Measurements from ENCODE around the gene ADGRG7.
"Not testable (repeated sequence)": the region's sequence is repeated elsewhere in the genome, so short reads cannot be mapped to it uniquely, and the experiment has no call there.

ADGRG7 gene

DNA sequence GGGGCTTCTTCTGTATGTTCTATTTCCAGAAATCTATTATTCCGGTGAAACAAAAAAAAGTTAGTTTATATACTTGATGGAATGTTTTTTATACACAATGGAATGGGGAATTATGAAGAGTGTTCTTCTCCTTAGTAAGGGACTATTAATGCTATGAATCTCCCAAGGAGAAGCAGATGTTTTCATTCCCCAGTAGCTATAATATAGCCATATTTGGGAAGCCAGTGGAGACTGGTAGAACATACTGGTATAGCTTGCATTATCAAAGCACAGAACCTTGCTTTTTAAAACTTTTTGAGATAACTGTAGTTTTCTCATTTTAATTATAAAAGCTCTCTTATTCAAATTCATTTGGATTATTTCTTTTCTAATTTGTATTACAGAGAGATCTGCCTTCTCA lies 38.3 kb downstream of the ADGRG7 start:
- no peak for DNase-seq (ENCODE audit: low read depth)

GRCh38 chr3:100650651-100651619 lies 41.5 kb downstream of the ADGRG7 start:
- DNase-seq (ENCODE audit: low read depth) = no peak

DNA sequence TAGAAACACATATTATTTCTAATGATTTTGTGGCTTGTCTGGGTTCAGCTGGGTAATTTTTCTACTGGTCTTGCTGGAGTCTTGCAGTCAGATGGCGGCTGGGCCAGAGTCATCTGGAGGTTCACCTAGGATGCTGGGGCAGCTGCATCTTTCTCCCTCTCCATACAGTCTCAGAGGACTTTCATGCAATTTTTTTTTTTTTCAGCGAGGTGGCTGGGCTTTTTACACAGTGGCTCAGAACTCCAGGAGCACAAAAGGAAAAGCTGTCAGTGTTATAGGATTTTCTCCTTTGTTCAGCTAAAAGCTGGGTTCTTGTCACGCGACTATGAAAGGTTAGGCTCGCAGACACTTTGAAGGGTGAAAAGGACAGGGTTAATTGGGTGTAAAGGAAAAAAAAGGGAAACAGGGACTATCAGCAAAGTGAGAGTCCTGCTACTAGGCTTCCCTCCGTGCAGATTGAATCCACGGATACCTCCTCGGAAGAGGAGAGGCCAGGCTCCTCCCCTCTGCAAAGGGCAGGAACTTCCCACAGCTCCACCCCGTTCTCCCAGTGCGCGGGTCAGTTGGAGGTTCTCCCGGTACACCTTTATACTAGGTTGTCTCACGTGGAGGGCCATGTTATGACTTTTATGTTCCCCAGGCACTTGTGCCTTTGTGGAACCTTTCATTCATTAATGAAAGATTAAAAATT lies 44.3 kb downstream of the ADGRG7 start:
- DNase-seq (ENCODE audit: low read depth) = no peak

- no peak for DNase-seq (ENCODE audit: low read depth)
Observed at GRCh38 chr3:100656945-100657344, 47.5 kb downstream of the ADGRG7 start.

GRCh38 chr3:100661294-100661693 lies 51.9 kb downstream of the ADGRG7 start:
- DNase-seq (ENCODE audit: low read depth) = not testable (repeated sequence)

DNA sequence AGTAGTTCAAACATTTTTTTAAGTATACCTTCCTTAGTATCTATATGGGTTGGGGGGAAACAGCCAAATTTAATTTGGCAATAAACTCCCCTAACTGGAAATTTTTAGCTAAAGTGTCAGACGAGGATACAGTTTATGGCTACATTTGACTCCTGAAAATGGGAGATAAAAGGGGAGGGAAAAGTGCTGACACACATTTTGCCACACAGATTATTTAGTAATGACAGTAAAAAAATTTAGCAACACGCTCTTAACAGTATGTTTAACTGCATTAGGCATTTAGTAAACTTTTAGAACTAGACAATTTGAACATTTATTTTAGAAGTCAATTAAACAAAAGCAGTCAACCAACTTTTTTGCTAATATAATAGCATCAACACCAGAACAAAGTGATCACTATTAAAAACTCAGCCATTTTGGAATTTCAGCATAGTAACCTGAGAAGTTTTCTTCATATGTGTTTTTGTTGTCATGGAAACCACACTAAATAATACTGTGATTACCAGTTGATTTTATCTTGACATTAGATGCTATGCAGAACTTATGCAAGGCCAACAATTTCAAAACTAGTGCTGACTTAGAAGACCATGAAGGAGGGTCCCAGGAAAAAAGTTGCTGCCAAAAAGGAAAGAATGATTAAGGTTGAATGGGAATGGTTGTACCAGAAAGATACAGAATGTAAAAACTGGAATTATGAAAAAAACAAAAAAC lies 52.9 kb downstream of the ADGRG7 start:
- no peak for DNase-seq (ENCODE audit: low read depth)

GRCh38 chr3:100665230-100665629 lies 55.8 kb downstream of the ADGRG7 start:
- no peak for DNase-seq (ENCODE audit: low read depth)

- not testable (repeated sequence) for DNase-seq (ENCODE audit: low read depth)
Observed at GRCh38 chr3:100666699-100667098, 57.3 kb downstream of the ADGRG7 start.

GRCh38 chr3:100667316-100667715 lies 57.9 kb downstream of the ADGRG7 start:
- not testable (repeated sequence) for DNase-seq (ENCODE audit: low read depth)

DNA sequence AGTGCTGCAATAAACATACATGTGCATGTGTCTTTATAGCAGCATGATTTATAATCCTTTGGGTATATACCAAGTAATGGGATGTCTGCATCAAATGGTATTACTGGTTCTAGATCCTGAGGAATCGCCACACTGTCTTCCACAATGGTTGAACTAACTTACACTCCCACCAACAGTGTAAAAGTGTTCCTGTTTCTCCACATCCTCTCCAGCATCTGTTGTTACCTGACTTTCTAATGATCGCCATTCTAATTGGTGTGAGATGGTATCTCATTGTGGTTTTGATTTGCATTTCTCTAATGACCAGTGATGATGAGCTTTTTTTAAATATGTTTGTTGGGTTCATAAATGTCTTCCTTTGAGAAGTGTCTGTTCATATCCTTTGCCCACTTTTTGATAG lies 61.6 kb downstream of the ADGRG7 start:
- not testable (repeated sequence) for DNase-seq (ENCODE audit: low read depth)

GRCh38 chr3:100681496-100681895 lies 72.1 kb downstream of the ADGRG7 start:
- no peak for DNase-seq (ENCODE audit: low read depth)

DNA sequence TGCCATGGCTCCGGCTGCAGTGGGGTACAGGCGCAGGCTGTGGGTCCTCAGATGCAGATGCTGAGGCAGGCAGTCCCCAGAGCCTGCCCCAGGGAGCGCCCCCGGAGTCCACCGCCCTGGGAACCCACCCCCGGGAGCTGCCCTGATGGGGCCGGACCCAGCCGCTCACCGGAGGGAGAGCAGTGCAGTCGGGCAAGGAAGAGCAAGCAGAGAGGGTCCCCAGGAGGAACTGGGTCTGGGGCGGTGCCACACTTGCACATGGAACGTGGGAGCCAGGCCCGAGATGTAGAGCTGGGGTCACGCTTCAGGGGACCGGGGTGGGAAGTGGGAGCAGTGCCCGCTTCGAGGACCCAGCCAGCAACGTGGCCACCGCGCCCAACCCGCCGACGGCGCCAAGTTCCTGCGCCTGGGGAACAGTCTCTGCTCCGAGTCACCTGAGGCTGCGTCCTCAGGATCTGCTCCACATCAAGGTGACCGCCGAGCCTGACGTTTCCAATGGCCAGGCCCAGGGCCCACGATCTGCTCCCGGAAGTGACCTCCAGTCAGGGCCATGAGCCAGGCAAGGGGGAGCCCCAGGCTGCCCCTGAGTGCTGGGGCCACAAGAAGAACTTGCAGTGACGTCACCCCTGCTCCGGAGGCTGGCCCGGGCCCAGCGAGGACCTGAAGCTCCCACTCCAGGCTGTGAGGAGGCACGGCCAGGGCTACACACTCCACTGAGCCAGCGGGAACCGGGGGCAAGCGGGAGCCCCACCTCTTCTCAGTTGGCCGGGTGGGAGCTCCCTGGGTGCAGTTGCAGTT lies 72.9 kb downstream of the ADGRG7 start:
- DNase-seq (ENCODE audit: low read depth) = no peak

GRCh38 chr3:100682854-100683760 lies 73.7 kb downstream of the ADGRG7 start:
- DNase-seq (ENCODE audit: low read depth) = no peak

DNA sequence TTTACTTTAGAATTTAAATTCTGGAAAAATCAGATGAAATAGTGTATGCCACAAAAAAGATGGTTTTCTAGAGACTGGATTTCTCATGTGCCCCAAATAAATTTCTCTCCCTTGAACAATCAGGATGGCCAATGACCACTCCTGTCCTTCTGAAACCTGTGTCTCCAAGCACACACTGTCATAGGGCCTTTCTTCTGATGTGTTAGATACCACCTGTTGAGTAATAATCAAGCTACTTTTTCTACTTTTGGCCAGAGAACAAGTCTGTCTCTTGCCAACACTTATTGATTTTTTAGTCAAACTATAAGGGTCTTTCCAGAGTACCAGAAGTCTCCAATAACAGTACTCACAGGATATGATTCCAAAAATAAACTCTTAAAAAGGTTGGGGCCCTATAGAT lies 83.8 kb downstream of the ADGRG7 start:
- no peak for DNase-seq (ENCODE audit: low read depth)

GRCh38 chr3:100695696-100696095 lies 86.3 kb downstream of the ADGRG7 start:
- DNase-seq (ENCODE audit: low read depth) = no peak

DNA sequence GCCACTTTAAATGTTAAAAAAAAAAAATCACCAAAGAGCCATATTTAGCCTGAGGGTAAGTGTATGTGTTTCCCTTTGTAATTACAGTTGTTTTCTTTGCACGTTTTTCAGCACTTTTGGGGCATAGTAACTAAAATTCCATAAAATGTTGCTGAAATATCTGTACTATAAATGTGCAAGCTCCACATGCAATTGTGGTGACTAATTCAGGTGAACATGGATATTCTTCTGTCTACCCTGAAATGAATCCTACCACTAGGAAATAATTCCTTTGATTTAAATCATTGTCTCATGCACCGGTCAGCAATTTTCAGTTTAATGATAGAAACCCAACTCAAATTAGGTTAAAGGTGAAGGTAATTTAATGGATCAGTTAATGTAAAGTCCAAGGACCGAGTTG lies 86.8 kb downstream of the ADGRG7 start:
- DNase-seq (ENCODE audit: low read depth) = no peak

GRCh38 chr3:100697172-100697571 lies 87.8 kb downstream of the ADGRG7 start:
- no peak for DNase-seq (ENCODE audit: low read depth)

DNA sequence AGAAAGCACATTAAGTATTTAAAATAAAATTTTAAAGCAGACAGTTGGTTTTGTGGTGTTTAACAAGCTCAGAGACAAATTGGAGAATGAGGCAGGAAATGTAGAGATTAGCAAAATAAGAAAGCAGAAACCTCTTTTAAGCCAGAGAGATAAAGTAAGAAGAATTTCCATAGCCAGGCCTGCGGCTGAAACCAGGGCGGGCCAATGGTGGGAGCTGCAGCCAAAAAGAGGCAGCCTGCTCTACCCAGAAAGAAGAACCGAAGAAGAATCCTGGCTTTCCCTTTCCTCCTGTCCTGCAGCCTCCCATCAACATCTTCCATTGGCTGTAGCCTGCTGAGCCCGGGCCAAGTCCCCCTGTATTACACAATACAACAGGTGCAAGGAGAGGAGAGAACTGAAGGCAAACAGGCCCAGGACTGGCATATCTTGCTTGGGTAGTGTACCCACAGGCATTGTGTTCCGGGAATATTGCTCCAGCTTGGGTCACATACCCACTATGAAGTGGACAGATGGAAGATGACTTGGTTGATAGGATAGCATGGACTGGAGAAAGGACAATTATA lies 88.4 kb downstream of the ADGRG7 start:
- no peak for DNase-seq (ENCODE audit: low read depth)

GRCh38 chr3:100698736-100699135 lies 89.3 kb downstream of the ADGRG7 start:
- DNase-seq (ENCODE audit: low read depth) = no peak

GRCh38 chr3:100700708-100701107 lies 91.3 kb downstream of the ADGRG7 start:
- DNase-seq (ENCODE audit: low read depth) = no peak

Measured in activated T-cell treated with anti-CD3 and anti-CD28 coated beads for 24 hours (primary cell).